Subcutaneous adipose tissue (tissue), 4 donors: Measurements from ENCODE around the gene KIF5C. TPM values are rescaled to one million over a fixed set of nuclear protein-coding genes. Genes with fewer than 3 reads are reported as not detected.

Experiments
- total RNA-seq, 4 donors: library from RNA; depleted of rRNA; stranded (reverse); fragments of >200 nt; gene quantifications; one replicate each; pipeline ENCODE4 v1.1.0, GENCODE V29; 2016
- TF ChIP-seq, protein P1 (sequence below): fragments of 450-650 bp; IDR thresholded peaks from one replicate; pipeline ENCODE4 v1.5.1; 2016; ENCODE audit warnings: low read depth, mild to moderate bottlenecking, control low read depth, antibody characterized with exemption, moderate library complexity

The KIF5C gene
- total RNA-seq, 4 donors from 2014 or later = 1.5 to 4.6 (median 2.0) TPM

DNA sequence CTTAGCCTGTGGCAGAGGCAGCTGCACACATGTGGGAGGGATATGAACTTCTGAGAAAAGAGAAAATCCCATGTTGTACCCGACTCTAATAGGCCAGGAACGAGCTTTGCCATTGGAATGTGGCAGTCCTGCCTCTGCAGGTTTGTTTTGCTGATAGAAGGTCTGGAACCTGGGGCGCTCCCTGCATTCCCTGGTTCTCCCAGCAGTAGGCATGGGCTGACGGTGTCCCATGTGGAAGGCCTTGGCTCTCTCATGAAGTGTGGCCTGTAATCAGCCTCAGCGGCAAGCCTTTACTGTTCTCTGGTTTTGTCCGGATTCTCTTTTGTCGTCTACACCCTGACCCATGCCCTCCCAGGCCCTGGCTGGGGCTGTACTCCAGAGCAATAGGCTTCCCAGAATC, 72.3 kb downstream of the KIF5C start:
- TF ChIP-seq, protein P1, sequence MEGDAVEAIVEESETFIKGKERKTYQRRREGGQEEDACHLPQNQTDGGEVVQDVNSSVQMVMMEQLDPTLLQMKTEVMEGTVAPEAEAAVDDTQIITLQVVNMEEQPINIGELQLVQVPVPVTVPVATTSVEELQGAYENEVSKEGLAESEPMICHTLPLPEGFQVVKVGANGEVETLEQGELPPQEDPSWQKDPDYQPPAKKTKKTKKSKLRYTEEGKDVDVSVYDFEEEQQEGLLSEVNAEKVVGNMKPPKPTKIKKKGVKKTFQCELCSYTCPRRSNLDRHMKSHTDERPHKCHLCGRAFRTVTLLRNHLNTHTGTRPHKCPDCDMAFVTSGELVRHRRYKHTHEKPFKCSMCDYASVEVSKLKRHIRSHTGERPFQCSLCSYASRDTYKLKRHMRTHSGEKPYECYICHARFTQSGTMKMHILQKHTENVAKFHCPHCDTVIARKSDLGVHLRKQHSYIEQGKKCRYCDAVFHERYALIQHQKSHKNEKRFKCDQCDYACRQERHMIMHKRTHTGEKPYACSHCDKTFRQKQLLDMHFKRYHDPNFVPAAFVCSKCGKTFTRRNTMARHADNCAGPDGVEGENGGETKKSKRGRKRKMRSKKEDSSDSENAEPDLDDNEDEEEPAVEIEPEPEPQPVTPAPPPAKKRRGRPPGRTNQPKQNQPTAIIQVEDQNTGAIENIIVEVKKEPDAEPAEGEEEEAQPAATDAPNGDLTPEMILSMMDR = no peak

DNA sequence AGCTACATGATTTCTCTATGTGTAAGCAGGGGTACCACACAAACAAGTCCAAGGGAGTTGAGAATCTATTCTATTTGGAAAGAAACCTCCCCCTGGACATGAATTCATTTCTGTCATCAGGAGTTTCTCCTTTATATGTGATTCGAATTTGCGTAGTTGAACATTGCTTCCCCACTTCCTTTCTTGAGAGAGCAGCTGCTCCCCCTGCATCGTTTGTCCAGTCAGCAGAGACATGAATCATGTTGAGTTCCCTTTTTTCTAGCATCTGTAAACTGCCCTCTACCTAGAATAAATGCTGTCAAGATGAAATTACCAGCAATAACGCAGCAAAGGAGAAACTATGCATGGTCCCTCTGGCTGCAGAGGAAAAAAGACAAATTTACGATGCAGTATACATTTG, 73.8 kb downstream of the KIF5C start:
- TF ChIP-seq, protein P1 = no peak

DNA sequence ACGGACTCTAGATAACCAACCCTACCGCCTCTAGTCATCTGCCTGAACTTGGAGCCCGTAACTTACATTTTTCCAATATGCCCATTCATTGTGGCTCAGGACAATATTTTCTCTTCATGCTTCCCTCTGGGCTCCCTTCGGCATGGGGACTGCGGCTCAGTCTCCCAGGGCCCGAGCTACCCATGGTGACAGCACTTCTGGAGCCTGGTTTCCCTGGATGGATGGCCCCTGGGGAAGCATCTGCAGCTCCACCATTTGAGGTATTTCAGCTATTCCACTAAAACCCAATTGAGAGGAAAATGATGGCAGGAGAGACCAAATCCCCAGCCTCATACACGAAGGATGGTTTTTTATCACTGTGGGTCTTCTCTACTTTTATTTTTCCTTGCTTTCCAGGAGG, 74.3 kb downstream of the KIF5C start:
- TF ChIP-seq, protein P1 = no peak

DNA sequence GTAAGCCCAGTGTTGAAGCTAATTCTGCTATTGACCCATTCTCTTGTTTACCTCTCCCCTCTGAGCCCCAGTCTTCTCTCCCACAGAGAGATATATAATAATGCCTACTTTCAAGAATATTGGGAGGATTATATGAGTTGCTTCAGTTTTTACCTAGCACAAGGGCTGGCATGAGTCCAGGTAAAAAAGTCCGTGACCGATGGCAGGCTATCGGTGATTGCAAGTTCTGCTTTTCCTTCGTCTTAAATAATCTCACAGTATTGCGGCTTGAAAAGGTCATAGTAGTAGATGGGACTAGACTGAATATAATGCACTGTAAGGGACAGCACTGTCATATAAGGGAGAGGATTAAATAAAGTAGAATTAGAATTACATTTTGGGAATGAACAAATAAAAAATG, 77.6 kb downstream of the KIF5C start:
- TF ChIP-seq, protein P1 = no peak

DNA sequence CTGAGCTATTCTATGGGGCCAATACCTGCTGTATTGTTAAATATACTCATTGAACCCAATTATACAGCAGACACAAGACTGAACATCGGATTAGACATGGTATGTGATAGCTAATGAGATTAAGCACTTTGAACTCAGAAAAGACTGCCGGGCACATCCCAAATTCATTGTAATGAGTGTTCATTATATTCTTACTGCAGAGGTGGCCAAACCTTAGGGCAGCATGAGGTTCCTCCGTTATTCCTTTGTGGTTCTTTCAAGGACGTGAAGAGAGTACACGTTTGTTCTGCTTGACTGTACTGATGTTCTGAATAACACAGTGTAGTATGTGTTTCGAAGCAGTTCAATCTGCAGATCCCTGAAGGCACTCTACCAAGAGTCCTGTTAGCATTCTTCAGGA, 78.4 kb downstream of the KIF5C start:
- TF ChIP-seq, protein P1 = no peak

DNA sequence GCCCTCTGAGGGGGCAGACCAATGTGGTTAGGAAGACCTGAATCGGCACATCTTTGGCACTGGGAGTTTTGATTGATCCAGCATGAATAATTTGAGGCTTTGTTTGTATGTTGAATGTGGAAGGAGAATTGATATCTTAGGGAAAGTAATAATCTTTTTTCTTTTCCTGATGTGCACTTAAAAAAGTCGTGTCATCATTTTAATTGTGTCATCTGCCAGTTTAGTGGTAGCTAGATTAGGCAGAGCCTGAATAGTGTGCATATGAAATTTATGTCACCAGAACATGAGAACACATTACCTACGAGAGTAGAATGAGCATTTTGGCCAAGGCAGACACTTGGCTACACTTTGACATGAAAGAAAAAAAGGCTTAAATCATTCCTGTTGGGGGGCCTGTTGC, 79.5 kb downstream of the KIF5C start:
- TF ChIP-seq, protein P1 = no peak

DNA sequence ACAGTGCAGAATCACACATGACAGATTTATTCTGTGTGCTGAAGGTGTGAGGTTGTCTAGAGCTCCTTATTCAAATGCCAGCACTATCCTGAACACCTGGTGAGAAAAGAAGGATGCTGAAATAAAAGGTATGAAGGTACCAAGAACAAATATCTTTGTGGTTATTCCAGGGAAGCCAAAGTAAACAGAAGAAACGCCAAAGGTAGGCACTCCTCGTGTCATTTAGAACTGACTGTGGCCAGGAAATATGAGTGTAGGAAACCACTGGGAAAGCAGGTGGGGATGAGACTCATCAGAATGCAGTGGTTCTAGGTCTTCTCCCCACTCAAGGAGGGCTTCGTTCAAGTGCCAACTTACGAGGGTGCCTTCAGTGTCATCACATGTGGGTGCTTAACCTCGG, 80.8 kb downstream of the KIF5C start:
- TF ChIP-seq, protein P1 = no peak
